A673 (cell line): ENCODE measurements around the gene IL24. TPM values are rescaled to one million over a fixed set of nuclear protein-coding genes. Genes with fewer than 3 reads are reported as not detected.

Experiments
- BruUV-seq: library from RNA; stranded (reverse); fragments of 400-500 nt; replicated peaks from 2 replicates; lab custom pipeline; 2021; lab: Mats Ljungman, UMichigan
- CTCF ChIA-PET: fragments of 300-600 bp; sonication (Branson Sonifier 250); formaldehyde crosslinking; loops from one replicate; lab custom pipeline; 2022; ENCODE audit warnings: antibody characterized with exemption; lab: Charles Lee
- POLR2A ChIA-PET: fragments of 300-600 bp; sonication (Branson Sonifier 250); formaldehyde crosslinking; loops from one replicate; lab custom pipeline; 2022; ENCODE audit warnings: antibody characterized with exemption; ENCODE audit not compliant: low non-redundant PET; lab: Charles Lee
- DNase-seq: peaks from one replicate; pipeline ENCODE4 v3.0.0-alpha.2; 2015; ENCODE audit warnings: low spot score
- H3K27ac ChIP-seq: fragments of 200-600 bp; sonication (generic); 2 replicates; pipeline ENCODE4 v1.5.1; 2016; ENCODE audit warnings: mixed run types, low read depth, mild to moderate bottlenecking, mixed read lengths, antibody characterized with exemption, low read length; ENCODE audit not compliant: poor library complexity, severe bottlenecking
- H3K27me3 ChIP-seq: fragments of 200-600 bp; sonication (generic); replicated peaks from 2 replicates; pipeline ENCODE4 v1.6.1; 2017; ENCODE audit warnings: mixed run types, low read depth, mild to moderate bottlenecking, mixed read lengths, antibody characterized with exemption, low read length; ENCODE audit not compliant: insufficient read depth, poor library complexity
- H3K36me3 ChIP-seq: fragments of 200-600 bp; sonication (generic); 2 replicates; pipeline ENCODE4 v1.6.1; 2016; ENCODE audit warnings: mixed run types, mild to moderate bottlenecking, mixed read lengths, antibody characterized with exemption, low read length; ENCODE audit not compliant: insufficient read depth, poor library complexity, severe bottlenecking
- H3K4me1 ChIP-seq: fragments of 200-600 bp; sonication (generic); 2 replicates; pipeline ENCODE4 v1.6.1; 2017; ENCODE audit warnings: mixed run types, mild to moderate bottlenecking, mixed read lengths, antibody characterized with exemption, low read length; ENCODE audit not compliant: insufficient read depth, poor library complexity, severe bottlenecking
- H3K4me3 ChIP-seq: fragments of 200-600 bp; sonication (generic); 2 replicates; pipeline ENCODE4 v1.5.1; 2016; ENCODE audit warnings: low read depth, mixed run types, mild to moderate bottlenecking, mixed read lengths, low read length; ENCODE audit not compliant: poor library complexity, severe bottlenecking
- H3K9me3 ChIP-seq: fragments of 200-600 bp; sonication (generic); 2 replicates; pipeline ENCODE4 v1.6.1; 2016; ENCODE audit warnings: mixed run types, low read depth, mild to moderate bottlenecking, mixed read lengths, antibody characterized with exemption, low read length; ENCODE audit not compliant: poor library complexity, severe bottlenecking
- CTCF ChIP-seq: fragments of 300-800, 200-600 bp; sonication (generic); conservative IDR thresholded peaks from 2 replicates; pipeline ENCODE4 v1.5.1; 2017; ENCODE audit warnings: low read depth, mild to moderate bottlenecking, antibody characterized with exemption, low read length, moderate library complexity, mixed read lengths
- EZH2 ChIP-seq: fragments of 200-600 bp; sonication (generic); IDR thresholded peaks from 2 replicates; pipeline ENCODE4 v1.6.1; 2017; ENCODE audit warnings: borderline replicate concordance, low read depth, mild to moderate bottlenecking, mixed read lengths, antibody characterized with exemption, low read length; ENCODE audit not compliant: poor library complexity, severe bottlenecking
- intact Hi-C: fragments of 100-400 bp; cut with micrococcal nuclease; formaldehyde crosslinking; loops from one replicate; pipeline ENCODE4 v1.10.0; 2022; ENCODE audit not compliant: unreplicated experiment
- total RNA-seq: library from RNA; stranded (reverse); gene quantifications from 2 replicates; pipeline ENCODE4 v1.2.3, GENCODE V29; 2021

IL24 gene
- total RNA-seq, 1 experiment from 2014 or later: not detected

GRCh38 chr1:206890125-206891060 is 6.8 kb upstream of the IL24 start:
- Histone ChIP-seq H3K36me3 (no peaks in the 10 kb centered on the region), H3K4me1 (peaks cover 8% of the 10 kb centered on the region), H3K4me3 (peak overlapping the region; percentile 0), H3K9me3 (no peaks in the 10 kb centered on the region), H3K27me3 (peaks cover 10% of the 10 kb centered on the region), H3K27ac (no peak overlapping the region)
- intact Hi-C loops: no loop called here
- no TSS peak for BruUV-seq
- CTCF ChIA-PET: interaction anchor here (0.6 kb wide), 1 partner anchor 24 kb away, joined by 3 read pairs; no protein-coding TSS in a partner anchor
- peak; percentile 33 for DNase-seq
- POLR2A ChIA-PET: no interaction called here
- TF ChIP-seq EZH2 (no peak), CTCF (no peak)

- TF ChIP-seq EZH2: no peak
- TF ChIP-seq CTCF: no peak
- H3K36me3 ChIP-seq: no peaks in the 10 kb centered on the region
- no peak overlapping the region for H3K4me3 ChIP-seq
- H3K9me3 ChIP-seq: no peaks in the 10 kb centered on the region
- POLR2A ChIA-PET: no interaction called here
- H3K27ac ChIP-seq: no peak overlapping the region
- H3K27me3 ChIP-seq: peaks cover 10% of the 10 kb centered on the region
- CTCF ChIA-PET: no interaction called here
- BruUV-seq: no TSS peak
- intact Hi-C loops: no loop called here
- H3K4me1 ChIP-seq: peaks cover 8% of the 10 kb centered on the region
- DNase-seq: no peak
Measured at GRCh38 chr1:206891412-206891811, 5.8 kb upstream of the IL24 start.

GRCh38 chr1:206892351-206892984 is 4.8 kb upstream of the IL24 start:
- peaks cover 8% of the 10 kb centered on the region for H3K4me1 ChIP-seq
- no TSS peak for BruUV-seq
- no peak overlapping the region for H3K27ac ChIP-seq
- intact Hi-C loops: no loop called here
- no peak for TF ChIP-seq EZH2
- TF ChIP-seq CTCF: no peak
- H3K27me3 ChIP-seq: peaks cover 10% of the 10 kb centered on the region
- no peaks in the 10 kb centered on the region for H3K36me3 ChIP-seq
- no peak for DNase-seq
- no peaks in the 10 kb centered on the region for H3K9me3 ChIP-seq
- ChIA-PET POLR2A (no interaction called here), CTCF (no interaction called here)
- H3K4me3 ChIP-seq: no peak overlapping the region
